Common myeloid progenitor, CD34-positive (primary cell): ENCODE data around the gene CRYAA.
A peak's percentile ranks its signal among the peaks of the same experiment; 100 is the strongest.

Experiments used
- CTCF ChIA-PET: fragments of 350-600 bp; sonication (Branson Sonifier 250); formaldehyde crosslinking; loops from one replicate; lab custom pipeline; 2021; ENCODE audit warnings: antibody characterized with exemption; lab: Charles Lee
- POLR2A ChIA-PET: fragments of 350-600 bp; sonication (Branson Sonifier 250); formaldehyde crosslinking; loops from one replicate; lab custom pipeline; 2021; ENCODE audit warnings: antibody characterized with exemption; lab: Charles Lee
- DNase-seq, 3 donors: peaks; one replicate each; pipeline versions ENCODE4 v3.0.0 to v3.0.0-alpha.2; 2013
- H3K27ac ChIP-seq, 2 experiments: 1 replicate in 1 of 2; 2 replicates in 1 of 2; pipeline ENCODE4 v1.7.0; 2013; ENCODE audit warnings: inconsistent platforms in 2 of 2, low read length in 2 of 2, mild to moderate bottlenecking in 2 of 2, low read depth in 1 of 2, moderate library complexity in 1 of 2; ENCODE audit not compliant: severe bottlenecking in 2 of 2, insufficient read depth in 1 of 2, poor library complexity in 1 of 2
- H3K27me3 ChIP-seq, 5 experiments: replicated peaks in 2 of 5; 1 replicate in 3 of 5; 2 replicates in 2 of 5; pipeline versions ENCODE4 v1.6.1 to v1.7.0; 2013; ENCODE audit warnings: low read length in 4 of 5, mild to moderate bottlenecking in 2 of 5, moderate library complexity in 2 of 5, inconsistent platforms in 1 of 5; ENCODE audit not compliant: insufficient read depth in 5 of 5, control insufficient read depth in 4 of 5
- H3K36me3 ChIP-seq, 4 experiments: 1 replicate in 2 of 4; 2 replicates in 2 of 4; pipeline versions ENCODE4 v1.6.1 to v1.7.0; 2013; ENCODE audit warnings: low read length in 3 of 4, control low read depth in 1 of 4, mild to moderate bottlenecking in 1 of 4; ENCODE audit not compliant: control insufficient read depth in 4 of 4, insufficient read depth in 4 of 4
- H3K4me1 ChIP-seq, 4 experiments: 1 replicate in 3 of 4; 2 replicates in 1 of 4; pipeline versions ENCODE4 v1.6.1 to v1.7.1; 2013; ENCODE audit warnings: low read length in 3 of 4, mild to moderate bottlenecking in 3 of 4, control low read depth in 1 of 4, inconsistent platforms in 1 of 4, moderate library complexity in 1 of 4; ENCODE audit not compliant: control insufficient read depth in 4 of 4, insufficient read depth in 4 of 4; ENCODE audit errors: control extremely low read depth in 1 of 4
- H3K4me3 ChIP-seq, 7 experiments: 1 replicate in 4 of 7; 2 replicates in 3 of 7; pipeline versions ENCODE4 v1.5.1 to v1.7.0; 2013; ENCODE audit warnings: mild to moderate bottlenecking in 7 of 7, low read length in 6 of 7, moderate library complexity in 6 of 7, inconsistent platforms in 2 of 7, low read depth in 2 of 7, control low read depth in 1 of 7; ENCODE audit not compliant: insufficient read depth in 4 of 7, control insufficient read depth in 1 of 7; ENCODE audit errors: extremely low read depth in 1 of 7
- H3K9me3 ChIP-seq, 5 experiments: 1 replicate in 4 of 5; 2 replicates in 1 of 5; pipeline versions ENCODE4 v1.6.1 to v1.7.1; 2013; ENCODE audit warnings: low read length in 4 of 5, mild to moderate bottlenecking in 2 of 5, inconsistent platforms in 1 of 5, low read depth in 1 of 5, moderate library complexity in 1 of 5; ENCODE audit not compliant: control insufficient read depth in 4 of 5, insufficient read depth in 2 of 5; ENCODE audit errors: control extremely low read depth in 1 of 5
- WGBS: methylation state at CpG from one replicate; pipeline ENCODE4 v1.1.5; 2013; ENCODE audit not compliant: insufficient coverage; 5-methylcytosine and 5-hydroxymethylcytosine counted together

Gene CRYAA

GRCh38 chr21:43189936-43190335 lies 21.1 kb downstream of the CRYAA start:
- DNase-seq: no peak
- Histone ChIP-seq H3K27ac (no peak overlapping the region), H3K27me3 (peaks cover 0 to 5% (median 0%) of the 10 kb centered on the region in 5 experiments), H3K9me3 (no peaks in the 10 kb centered on the region), H3K4me1 (peaks cover 0 to 15% (median 7%) of the 10 kb centered on the region in 4 experiments), H3K36me3 (no peaks in the 10 kb centered on the region), H3K4me3 (no peak overlapping the region)
- CTCF ChIA-PET: no interaction called here
- 98% methylated on average over 6 of the region's 6 CpGs for WGBS
- POLR2A ChIA-PET: no interaction called here

GRCh38 chr21:43190544-43190943 lies 21.7 kb downstream of the CRYAA start:
- Histone ChIP-seq H3K36me3 (no peaks in the 10 kb centered on the region), H3K4me1 (peaks cover 0 to 15% (median 7%) of the 10 kb centered on the region in 4 experiments), H3K27ac (no peak overlapping the region), H3K4me3 (no peak overlapping the region), H3K27me3 (peaks cover 0 to 5% (median 0%) of the 10 kb centered on the region in 5 experiments), H3K9me3 (no peaks in the 10 kb centered on the region)
- ChIA-PET POLR2A (no interaction called here), CTCF (no interaction called here)
- DNase-seq: no peak
- WGBS: 94% methylated on average over 3 of the region's 6 CpGs

GRCh38 chr21:43190951-43191350 lies 22.1 kb downstream of the CRYAA start:
- POLR2A ChIA-PET: no interaction called here
- CTCF ChIA-PET: no interaction called here
- DNase-seq: no peak
- peaks cover 0 to 15% (median 7%) of the 10 kb centered on the region in 4 experiments for H3K4me1 ChIP-seq
- peaks cover 0 to 6% (median 0%) of the 10 kb centered on the region in 5 experiments for H3K27me3 ChIP-seq
- WGBS: 97% methylated on average over 7 of the region's 7 CpGs
- no peak overlapping the region for H3K27ac ChIP-seq
- no peaks in the 10 kb centered on the region for H3K9me3 ChIP-seq
- H3K4me3 ChIP-seq: no peak overlapping the region
- no peaks in the 10 kb centered on the region for H3K36me3 ChIP-seq

GRCh38 chr21:43191521-43191920 lies 22.7 kb downstream of the CRYAA start:
- CTCF ChIA-PET: interaction anchor here (0.6 kb wide), 1 partner anchor 10 kb away, joined by 3 read pairs; no protein-coding TSS in a partner anchor
- WGBS: 84% methylated on average over 8 of the region's 10 CpGs
- Histone ChIP-seq H3K36me3 (no peaks in the 10 kb centered on the region), H3K27me3 (peaks cover 0 to 7% (median 0%) of the 10 kb centered on the region in 5 experiments), H3K9me3 (no peaks in the 10 kb centered on the region), H3K4me1 (peaks cover 0 to 15% (median 7%) of the 10 kb centered on the region in 4 experiments), H3K27ac (no peak overlapping the region), H3K4me3 (no peak overlapping the region)
- POLR2A ChIA-PET: no interaction called here
- no peak for DNase-seq

GRCh38 chr21:43191971-43192370 lies 23.2 kb downstream of the CRYAA start:
- peaks cover 0 to 15% (median 7%) of the 10 kb centered on the region in 4 experiments for H3K4me1 ChIP-seq
- H3K27ac ChIP-seq: no peak overlapping the region
- CTCF ChIA-PET: interaction anchor here (0.6 kb wide), 2 partner anchors 10 to 105 kb away, joined by 3 read pairs; no protein-coding TSS in a partner anchor
- WGBS: 78% methylated on average over 5 of the region's 7 CpGs
- peaks cover 0 to 7% (median 0%) of the 10 kb centered on the region in 5 experiments for H3K27me3 ChIP-seq
- no peak overlapping the region for H3K4me3 ChIP-seq
- DNase-seq: no peak
- no peaks in the 10 kb centered on the region for H3K36me3 ChIP-seq
- POLR2A ChIA-PET: no interaction called here
- no peaks in the 10 kb centered on the region for H3K9me3 ChIP-seq

- CTCF ChIA-PET: interaction anchor here (0.6 to 1.6 kb wide), 3 partner anchors 17 to 105 kb away, joined by 3 to 4 read pairs (median 3); no protein-coding TSS in a partner anchor
- H3K4me3 ChIP-seq: no peak overlapping the region
- POLR2A ChIA-PET: no interaction called here
- no peaks in the 10 kb centered on the region for H3K36me3 ChIP-seq
- peak in 2 of 3 donors; percentile 10 to 29 for DNase-seq
- peaks cover 0 to 15% (median 7%) of the 10 kb centered on the region in 4 experiments for H3K4me1 ChIP-seq
- no peak overlapping the region for H3K27ac ChIP-seq
- no peaks in the 10 kb centered on the region for H3K9me3 ChIP-seq
- 86% methylated on average over 8 of the region's 8 CpGs for WGBS
- H3K27me3 ChIP-seq: peaks cover 0 to 7% (median 0%) of the 10 kb centered on the region in 5 experiments
Measured at GRCh38 chr21:43192501-43193081, 23.8 kb downstream of the CRYAA start.

- peaks cover 0 to 3% (median 0%) of the 10 kb centered on the region in 5 experiments for H3K9me3 ChIP-seq
- POLR2A ChIA-PET: no interaction called here
- no peaks in the 10 kb centered on the region for H3K36me3 ChIP-seq
- 95% methylated on average over 4 of the region's 11 CpGs for WGBS
- CTCF ChIA-PET: interaction anchor here (0.7 to 1.6 kb wide), 2 partner anchors 16 to 18 kb away, joined by 3 to 4 read pairs; no protein-coding TSS in a partner anchor
- H3K27me3 ChIP-seq: peaks cover 0 to 7% (median 0%) of the 10 kb centered on the region in 5 experiments
- no peak for DNase-seq
- peaks cover 0 to 15% (median 7%) of the 10 kb centered on the region in 4 experiments for H3K4me1 ChIP-seq
- H3K4me3 ChIP-seq: no peak overlapping the region
- H3K27ac ChIP-seq: no peak overlapping the region
Measured at GRCh38 chr21:43193088-43193650, 24.4 kb downstream of the CRYAA start.
